GM12878 (cell line): ENCODE measurements around the gene SLC3A2. TPM values are rescaled to one million over a fixed set of nuclear protein-coding genes. Genes with fewer than 3 reads are reported as not detected.

Experiments
- ATF7 ChIP-seq: fragments of 450-650 bp; IDR thresholded peaks from 2 replicates; pipeline ENCODE4 v1.6.1; 2016; ENCODE audit warnings: low read depth, mild to moderate bottlenecking
- BRCA1 ChIP-seq: IDR thresholded peaks from 2 replicates; pipeline ENCODE4 v1.6.1; 2011; ENCODE audit warnings: low read depth, low read length, improper control_type of control experiment
- ESRRA ChIP-seq: IDR thresholded peaks from 2 replicates; pipeline ENCODE4 v1.6.1; 2012; ENCODE audit warnings: mild to moderate bottlenecking, low read length, improper control_type of control experiment
- GABPA ChIP-seq: IDR thresholded peaks from 2 replicates; pipeline ENCODE4 v1.6.1; 2014; ENCODE audit warnings: antibody characterized with exemption, low read depth, mild to moderate bottlenecking, inconsistent platforms
- GATAD2B ChIP-seq: fragments of 450-650 bp; conservative IDR thresholded peaks from 2 replicates; pipeline ENCODE4 v1.6.1; 2017; ENCODE audit warnings: low read depth, mild to moderate bottlenecking, moderate library complexity
- IKZF1 ChIP-seq: fragments of 450-650 bp; conservative IDR thresholded peaks from 2 replicates; pipeline ENCODE4 v1.6.1; 2017; ENCODE audit warnings: antibody characterized with exemption, mild to moderate bottlenecking
- MYB ChIP-seq: fragments of 150-350 bp; IDR thresholded peaks from 2 replicates; pipeline ENCODE4 v1.6.1; 2014; ENCODE audit warnings: mild to moderate bottlenecking, low read depth, low read length, borderline replicate concordance
- NR2C1 ChIP-seq: fragments of 450-650 bp; IDR thresholded peaks from 2 replicates; pipeline ENCODE4 v1.6.1; 2017; ENCODE audit warnings: antibody characterized with exemption, mild to moderate bottlenecking, moderate library complexity
- NR2C2 ChIP-seq: IDR thresholded peaks from 2 replicates; pipeline ENCODE4 v1.6.1; 2011; ENCODE audit warnings: borderline replicate concordance, low read depth; ENCODE audit not compliant: control insufficient read depth, insufficient read length
- POLR2AphosphoS5 ChIP-seq: IDR thresholded peaks from 2 replicates; pipeline ENCODE4 v1.6.1; 2011; ENCODE audit warnings: mild to moderate bottlenecking, low read length, inconsistent platforms
- PRDM15 ChIP-seq: fragments of 450-650 bp; formaldehyde crosslinking; IDR thresholded peaks from 2 replicates; pipeline ENCODE4 v1.4.0; 2020; ENCODE audit warnings: mild to moderate bottlenecking, moderate library complexity
- RAD51 ChIP-seq: fragments of 450-650 bp; IDR thresholded peaks from 2 replicates; pipeline ENCODE4 v1.6.1; 2016; ENCODE audit warnings: moderate library complexity, mild to moderate bottlenecking, inconsistent platforms
- RBBP5 ChIP-seq: fragments of 200-600 bp; sonication (generic); conservative IDR thresholded peaks from 2 replicates; pipeline ENCODE4 v1.6.1; 2016
- SMAD5 ChIP-seq: IDR thresholded peaks from 2 replicates; pipeline ENCODE4 v1.6.1; 2016; ENCODE audit warnings: antibody characterized with exemption, low read depth
- STAT1 ChIP-seq: fragments of 450-650 bp; conservative IDR thresholded peaks from 2 replicates; pipeline ENCODE4 v1.6.1; 2014; ENCODE audit warnings: antibody characterized with exemption, mild to moderate bottlenecking
- ZBED1 ChIP-seq: IDR thresholded peaks from 2 replicates; pipeline ENCODE4 v1.6.1; 2016; ENCODE audit warnings: borderline replicate concordance
- ZNF24 ChIP-seq: fragments of 450-650 bp; IDR thresholded peaks from 2 replicates; pipeline ENCODE4 v1.6.1; 2017; ENCODE audit warnings: antibody characterized with exemption, mild to moderate bottlenecking
- ZNF274 ChIP-seq: IDR thresholded peaks from one replicate; pipeline ENCODE4 v1.8.0; 2011; ENCODE audit not compliant: insufficient read length, insufficient read depth
- polyA plus RNA-seq, 11 experiments: library from polyadenylated mRNA; depleted of rRNA in 4 of 11; unstranded in 6 of 11; stranded (reverse) in 5 of 11; fragments of >200 nt; fragmentation: Nextera tagmentation in 4 of 11; fragmentation: Illumina TruSeq in 1 of 11; extraction: Ambion mirVana in 4 of 11; extraction: Trizol in 1 of 11; gene quantifications; 1 replicate in 1 of 11; 2 replicates in 10 of 11; pipeline versions ENCODE4 v1.2.1 to v1.2.3, GENCODE V29; 2011 to 2016; ENCODE audit warnings: inconsistent platforms in 2 of 11, missing spikeins in 2 of 11, low read depth in 1 of 11
- total RNA-seq, 4 experiments: library from RNA; depleted of rRNA in 3 of 4; stranded (reverse); fragments of >200 nt in 3 of 4; fragmentation: Illumina TruSeq in 1 of 4; extraction: Trizol in 1 of 4; gene quantifications; 2 replicates each; pipeline versions ENCODE4 v1.2.1 to v1.2.3, GENCODE V29; 2013 to 2021
- TF ChIP-seq, protein P1 (sequence below): IDR thresholded peaks from 2 replicates; pipeline ENCODE4 v1.6.1; 2012; ENCODE audit warnings: improper control_type of control experiment, low read depth, low read length; ENCODE audit not compliant: insufficient replicate concordance
- TF ChIP-seq, protein P2 (sequence below): IDR thresholded peaks from 2 replicates; pipeline ENCODE4 v1.6.1; 2011; ENCODE audit warnings: borderline replicate concordance, low read depth, mild to moderate bottlenecking, moderate library complexity, low read length; ENCODE audit not compliant: insufficient read depth, poor library complexity, severe bottlenecking

The SLC3A2 gene
- total and polyA plus RNA-seq, 10 of the 15 experiments (the other 5 are each of a cell fraction or from before 2014, with no cell fraction given) = 6.9 to 158 (median 106) TPM

- TF ChIP-seq PRDM15 (CRISPR knock-in tag) (no peak), STAT1 (0 out of 2 replicates have a peak, but pooled peaks have one; percentile 25), NR2C1 (peak; percentile 44; the same call in 1 of the 2 replicates), RBBP5 (0 out of 2 replicates have a peak, but pooled peaks have one; percentile 24), ZNF274 (no peak), IKZF1 (peak; percentile 82), ZNF24 (no peak), GABPA (peak; percentile 93), ATF7 (peak; percentile 65), ESRRA (peak; percentile 26; the same call in 1 of the 2 replicates), POLR2AphosphoS5 (peak; percentile 88), GATAD2B (peak; percentile 36; the same call in 1 of the 2 replicates), SMAD5 (peak; percentile 95), NR2C2 (no peak), BRCA1 (no peak), MYB (no peak; the same call in 1 of the 2 replicates), RAD51 (peak; percentile 26; the same call in 1 of the 2 replicates), ZBED1 (no peak; the same call in 1 of the 2 replicates)
- TF ChIP-seq, protein P1, sequence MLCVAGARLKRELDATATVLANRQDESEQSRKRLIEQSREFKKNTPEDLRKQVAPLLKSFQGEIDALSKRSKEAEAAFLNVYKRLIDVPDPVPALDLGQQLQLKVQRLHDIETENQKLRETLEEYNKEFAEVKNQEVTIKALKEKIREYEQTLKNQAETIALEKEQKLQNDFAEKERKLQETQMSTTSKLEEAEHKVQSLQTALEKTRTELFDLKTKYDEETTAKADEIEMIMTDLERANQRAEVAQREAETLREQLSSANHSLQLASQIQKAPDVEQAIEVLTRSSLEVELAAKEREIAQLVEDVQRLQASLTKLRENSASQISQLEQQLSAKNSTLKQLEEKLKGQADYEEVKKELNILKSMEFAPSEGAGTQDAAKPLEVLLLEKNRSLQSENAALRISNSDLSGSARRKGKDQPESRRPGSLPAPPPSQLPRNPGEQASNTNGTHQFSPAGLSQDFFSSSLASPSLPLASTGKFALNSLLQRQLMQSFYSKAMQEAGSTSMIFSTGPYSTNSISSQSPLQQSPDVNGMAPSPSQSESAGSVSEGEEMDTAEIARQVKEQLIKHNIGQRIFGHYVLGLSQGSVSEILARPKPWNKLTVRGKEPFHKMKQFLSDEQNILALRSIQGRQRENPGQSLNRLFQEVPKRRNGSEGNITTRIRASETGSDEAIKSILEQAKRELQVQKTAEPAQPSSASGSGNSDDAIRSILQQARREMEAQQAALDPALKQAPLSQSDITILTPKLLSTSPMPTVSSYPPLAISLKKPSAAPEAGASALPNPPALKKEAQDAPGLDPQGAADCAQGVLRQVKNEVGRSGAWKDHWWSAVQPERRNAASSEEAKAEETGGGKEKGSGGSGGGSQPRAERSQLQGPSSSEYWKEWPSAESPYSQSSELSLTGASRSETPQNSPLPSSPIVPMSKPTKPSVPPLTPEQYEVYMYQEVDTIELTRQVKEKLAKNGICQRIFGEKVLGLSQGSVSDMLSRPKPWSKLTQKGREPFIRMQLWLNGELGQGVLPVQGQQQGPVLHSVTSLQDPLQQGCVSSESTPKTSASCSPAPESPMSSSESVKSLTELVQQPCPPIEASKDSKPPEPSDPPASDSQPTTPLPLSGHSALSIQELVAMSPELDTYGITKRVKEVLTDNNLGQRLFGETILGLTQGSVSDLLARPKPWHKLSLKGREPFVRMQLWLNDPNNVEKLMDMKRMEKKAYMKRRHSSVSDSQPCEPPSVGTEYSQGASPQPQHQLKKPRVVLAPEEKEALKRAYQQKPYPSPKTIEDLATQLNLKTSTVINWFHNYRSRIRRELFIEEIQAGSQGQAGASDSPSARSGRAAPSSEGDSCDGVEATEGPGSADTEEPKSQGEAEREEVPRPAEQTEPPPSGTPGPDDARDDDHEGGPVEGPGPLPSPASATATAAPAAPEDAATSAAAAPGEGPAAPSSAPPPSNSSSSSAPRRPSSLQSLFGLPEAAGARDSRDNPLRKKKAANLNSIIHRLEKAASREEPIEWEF = peak; percentile 55
- TF ChIP-seq, protein P2, sequence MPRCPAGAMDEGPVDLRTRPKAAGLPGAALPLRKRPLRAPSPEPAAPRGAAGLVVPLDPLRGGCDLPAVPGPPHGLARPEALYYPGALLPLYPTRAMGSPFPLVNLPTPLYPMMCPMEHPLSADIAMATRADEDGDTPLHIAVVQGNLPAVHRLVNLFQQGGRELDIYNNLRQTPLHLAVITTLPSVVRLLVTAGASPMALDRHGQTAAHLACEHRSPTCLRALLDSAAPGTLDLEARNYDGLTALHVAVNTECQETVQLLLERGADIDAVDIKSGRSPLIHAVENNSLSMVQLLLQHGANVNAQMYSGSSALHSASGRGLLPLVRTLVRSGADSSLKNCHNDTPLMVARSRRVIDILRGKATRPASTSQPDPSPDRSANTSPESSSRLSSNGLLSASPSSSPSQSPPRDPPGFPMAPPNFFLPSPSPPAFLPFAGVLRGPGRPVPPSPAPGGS = no peak
Measured at GRCh38 chr11:62839050-62839945, 41.4 kb upstream of the SLC3A2 start, which contains the start of gene WDR74 (continued).
